NK-92 treated with Interleukin-12 subunit alpha and Interleukin-12 subunit beta, amount 100 ng/mL, for 24 hours (cell line): ENCODE data around the gene TMPRSS12.
"Not testable (repeated sequence)": the region's sequence is repeated elsewhere in the genome, so short reads cannot be mapped to it uniquely, and the experiment has no call there.

Source experiments
- DNase-seq: peaks from one replicate; lab custom pipeline; 2025; lab: John Stamatoyannopoulos, UW

TMPRSS12 gene

GRCh38 chr12:50926932-50927331 lies 84.2 kb downstream of the TMPRSS12 start:
- DNase-seq = not testable (repeated sequence)

DNA sequence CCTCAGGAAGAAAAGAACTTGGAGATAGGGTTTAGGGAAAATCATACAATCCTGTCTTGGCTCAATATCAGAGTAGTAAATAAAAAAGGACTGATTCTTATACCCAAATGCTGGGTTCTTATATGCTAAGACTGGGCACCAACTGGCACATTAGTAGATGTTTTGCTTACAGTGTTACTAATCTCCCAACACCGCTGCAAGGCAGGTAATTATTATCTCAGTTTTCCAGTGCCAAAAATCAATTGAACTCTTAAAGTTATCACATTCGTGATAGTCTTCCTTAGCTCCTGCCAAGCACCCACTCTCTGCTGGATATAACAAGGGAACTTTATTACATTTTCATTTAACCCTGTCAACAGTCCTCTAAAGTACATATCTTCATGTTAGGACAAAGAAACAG lies 84.6 kb downstream of the TMPRSS12 start:
- DNase-seq = no peak

- no peak for DNase-seq
Observed at GRCh38 chr12:50927766-50928224, 85.1 kb downstream of the TMPRSS12 start.

GRCh38 chr12:50928392-50928791 lies 85.7 kb downstream of the TMPRSS12 start:
- no peak for DNase-seq

GRCh38 chr12:50929831-50930230 lies 87.1 kb downstream of the TMPRSS12 start:
- DNase-seq = no peak

DNA sequence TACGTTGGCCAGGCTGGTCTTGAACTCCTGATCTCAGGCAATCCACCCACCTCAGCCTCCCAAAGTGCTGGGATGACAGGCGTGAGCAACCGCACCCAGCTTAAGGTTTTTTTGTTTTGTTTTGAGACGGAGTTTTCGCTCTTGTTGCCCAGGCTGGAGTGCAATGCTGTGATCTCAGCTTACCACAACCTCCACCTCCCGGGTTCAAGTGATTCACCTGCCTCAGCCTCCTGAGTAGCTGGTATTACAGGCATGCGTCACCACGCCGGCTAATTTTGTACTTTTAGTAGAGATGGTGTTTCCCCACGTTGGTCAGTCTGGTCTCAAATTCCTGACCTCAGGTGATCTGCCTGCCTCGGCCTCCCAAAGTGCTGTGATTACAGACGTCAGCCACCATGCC lies 87.8 kb downstream of the TMPRSS12 start:
- DNase-seq = not testable (repeated sequence)

- no peak for DNase-seq
Observed at GRCh38 chr12:50932787-50933280, 90.1 kb downstream of the TMPRSS12 start.

DNA sequence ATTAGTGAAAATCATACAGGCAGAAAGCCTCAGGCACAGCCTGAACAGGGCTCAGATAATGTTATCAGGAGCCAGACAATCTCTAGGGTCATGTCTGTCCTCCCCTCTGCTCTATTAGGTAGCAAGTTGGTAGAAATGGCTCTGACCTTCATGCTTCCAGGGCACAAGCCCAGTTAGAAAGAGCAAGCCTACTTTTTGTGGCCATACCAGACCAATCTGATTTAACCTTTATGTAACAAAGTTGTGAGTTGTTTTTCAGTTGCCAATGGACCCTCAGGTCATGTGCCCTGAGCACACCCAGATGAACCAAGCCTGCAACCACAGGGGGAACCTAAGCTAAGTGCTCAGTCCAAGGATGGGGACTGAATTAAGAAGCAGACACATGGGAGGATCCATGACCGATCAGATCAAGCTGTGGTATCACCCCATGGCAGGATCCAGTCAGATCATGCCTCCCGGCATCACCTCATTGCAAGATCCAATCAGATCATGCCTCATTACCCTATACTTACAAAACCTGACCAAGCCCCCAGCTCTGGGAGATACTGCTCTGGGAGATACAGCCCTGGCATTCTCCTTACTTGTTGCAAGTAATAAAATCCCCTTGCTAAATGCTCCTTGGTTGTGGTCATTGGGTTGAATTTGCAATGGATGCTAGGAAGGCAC lies 90.9 kb downstream of the TMPRSS12 start:
- no peak for DNase-seq

DNA sequence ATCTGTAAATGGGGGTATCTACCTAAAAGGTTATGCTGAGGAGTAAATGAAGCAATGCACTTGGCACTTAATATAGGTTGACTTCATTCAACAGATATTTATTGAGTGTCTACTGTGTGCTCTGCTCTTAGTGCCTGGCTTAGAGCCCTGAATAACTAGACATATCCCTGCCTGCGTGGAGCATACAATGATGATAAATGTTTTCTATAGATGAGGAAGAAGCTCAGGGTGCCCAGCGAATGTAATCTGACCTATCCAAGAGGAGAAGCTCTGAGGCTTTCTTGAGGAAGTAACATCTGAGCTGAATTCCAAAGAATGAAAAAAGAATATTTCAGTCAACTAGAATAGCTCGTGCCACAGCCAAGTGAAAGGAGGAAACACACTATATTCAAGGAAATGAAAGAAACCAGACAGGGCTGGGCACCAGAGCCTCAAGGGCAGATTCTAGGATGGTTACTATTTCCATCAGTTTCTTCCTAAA lies 91.7 kb downstream of the TMPRSS12 start:
- DNase-seq = no peak

DNA sequence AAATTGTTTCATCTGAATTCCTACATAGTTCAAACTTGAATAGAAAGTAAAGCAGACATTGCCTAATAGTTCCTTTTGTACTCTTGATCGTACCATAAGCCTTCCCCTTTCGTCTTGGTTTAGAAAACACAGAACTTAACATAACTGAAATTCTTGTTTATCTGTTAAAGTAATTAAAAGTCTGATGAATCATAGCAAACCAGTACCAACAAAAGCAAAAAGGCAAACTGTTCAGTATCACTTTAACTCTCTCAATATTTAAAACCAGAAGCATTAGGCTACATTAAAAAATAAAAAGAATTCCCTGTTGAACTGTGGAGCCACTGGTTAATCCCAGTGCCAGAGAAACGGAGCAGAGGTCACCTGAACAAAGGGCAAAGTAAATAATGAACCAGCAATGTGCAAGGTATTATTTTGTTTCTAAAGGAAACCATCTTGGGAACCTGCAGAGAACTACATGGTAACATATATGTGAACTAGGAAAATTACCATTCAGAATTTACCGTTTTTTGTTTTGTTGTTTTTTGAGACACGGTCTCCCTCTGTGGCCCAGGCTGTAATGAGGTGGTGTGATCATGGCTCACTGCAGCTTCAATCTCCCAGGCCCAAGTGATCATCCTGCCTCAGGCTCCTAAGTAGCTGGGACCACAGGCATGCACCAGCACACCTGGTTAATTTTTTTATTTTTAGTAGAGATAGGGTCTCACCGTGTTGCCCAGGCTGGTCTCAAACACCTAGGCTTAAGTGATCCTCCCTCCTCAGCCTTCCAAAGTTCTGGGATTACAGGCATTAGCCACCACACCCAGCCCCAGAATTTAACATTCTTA lies 92.5 kb downstream of the TMPRSS12 start:
- no peak for DNase-seq

DNA sequence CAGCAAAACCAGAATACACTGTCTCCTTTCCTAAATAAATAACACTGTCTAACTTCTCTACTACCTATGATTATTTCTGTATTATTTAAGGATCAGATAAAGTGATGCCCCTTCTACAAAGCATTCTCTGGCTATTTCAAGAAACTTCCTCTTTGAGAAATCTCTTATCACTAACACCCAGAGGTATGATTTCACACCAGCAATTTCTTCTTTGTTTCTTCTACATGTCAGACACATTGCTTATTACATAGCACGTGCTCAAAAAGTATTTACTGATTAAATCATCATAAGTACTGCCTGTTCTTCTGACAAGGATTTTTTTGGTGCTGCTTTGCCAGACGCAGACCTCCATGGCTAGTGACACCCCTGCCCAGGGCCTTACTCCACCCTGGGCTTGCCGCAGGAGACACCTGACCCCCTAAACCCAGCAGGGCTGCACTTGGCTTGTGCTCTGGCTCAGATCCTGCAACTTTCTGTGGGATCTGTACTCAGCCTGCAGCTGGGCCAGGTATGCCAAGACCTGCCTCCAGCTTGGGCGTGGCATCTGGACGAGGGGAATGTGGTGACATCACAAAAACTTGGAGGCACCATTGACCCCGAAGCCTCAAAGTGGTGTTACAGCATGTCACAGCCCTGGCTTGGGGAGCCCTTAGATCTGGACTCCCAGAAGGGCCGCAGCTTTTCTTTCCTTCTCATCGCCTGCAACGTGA lies 94.2 kb downstream of the TMPRSS12 start:
- no peak for DNase-seq
